ENCODE measurements around the gene PSD2.

The PSD2 gene

GRCh38 chr5:139889410-139889809 lies 93.8 kb downstream of the PSD2 start:
- no peak overlapping the region for H3K4me3 ChIP-seq (ENCODE audit: low read depth, low read length)
- DNase-seq (ENCODE audit: low read depth) = no peak
- TF ChIP-seq CTCF (IDR thresholded peaks at IDR 0.05; ENCODE audit: control insufficient read depth, extremely low read depth, insufficient read depth) = no peak

DNA sequence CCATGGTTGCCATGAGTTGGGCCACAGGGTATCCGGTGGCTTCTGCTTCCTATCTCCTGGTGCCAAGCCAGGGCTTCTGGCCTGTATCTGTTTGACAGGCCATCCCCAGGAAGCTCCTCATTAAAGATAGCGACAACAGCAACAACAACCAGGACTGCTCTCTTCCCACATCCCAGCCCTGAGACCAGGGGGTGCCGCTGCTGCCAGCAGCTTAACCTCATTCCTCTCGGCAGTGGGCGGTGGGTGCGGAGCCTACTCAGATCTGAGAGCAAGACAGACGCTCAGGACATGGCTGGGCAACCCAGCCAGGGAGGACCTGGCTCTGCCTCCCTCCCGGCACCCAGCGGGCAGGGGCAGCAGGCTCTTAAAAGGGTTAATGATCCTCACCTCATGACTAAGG lies 98.3 kb downstream of the PSD2 start:
- no peak for DNase-seq (ENCODE audit: low read depth)
- no peak overlapping the region for H3K4me3 ChIP-seq (ENCODE audit: low read depth, low read length)
- no peak for TF ChIP-seq CTCF (IDR thresholded peaks at IDR 0.05; ENCODE audit: control insufficient read depth, extremely low read depth, insufficient read depth)

Measured in LNCaP clone FGC (cell line).